ENCODE data around the gene ATG7.

Gene ATG7

GRCh38 chr3:11271986-11272904 is at the start of gene ATG7 (continued):
- peak; percentile 82 for TF ChIP-seq ZXDB (tag by site-specific recombination; IDR thresholded peaks at IDR 0.05)
- TF ChIP-seq BCL11A (tag by site-specific recombination; IDR thresholded peaks at IDR 0.05; ENCODE audit: low read depth) = no peak
- no peak for TF ChIP-seq PBX3 (CRISPR knock-in tag; IDR thresholded peaks at IDR 0.05)
- TF ChIP-seq ZNF48 (tag by site-specific recombination; IDR thresholded peaks at IDR 0.05) = no peak
- no peak for TF ChIP-seq ZNF639 (tag by site-specific recombination; IDR thresholded peaks at IDR 0.05)
- TF ChIP-seq ZFP3 (tag by site-specific recombination; IDR thresholded peaks at IDR 0.05; ENCODE audit: low read depth) = no peak
- peak; percentile 54; the same call in 1 of the 2 replicates for TF ChIP-seq HIC1 (tag by site-specific recombination; IDR thresholded peaks at IDR 0.05)
- no peak for TF ChIP-seq ZNF280C (tag by site-specific recombination; IDR thresholded peaks at IDR 0.05)
- peak; percentile 90 for TF ChIP-seq SP2 (tag by site-specific recombination; IDR thresholded peaks at IDR 0.05)
- peak; percentile 44; the same call in 1 of the 2 replicates for TF ChIP-seq ZNF324 (tag by site-specific recombination; IDR thresholded peaks at IDR 0.05)
- no peak for TF ChIP-seq ZNF239 (tag by site-specific recombination; IDR thresholded peaks at IDR 0.05)
- no peak for TF ChIP-seq ZNF221 (tag by site-specific recombination; IDR thresholded peaks at IDR 0.05; ENCODE audit: borderline replicate concordance)
- TF ChIP-seq PRDM1 (tag by site-specific recombination; IDR thresholded peaks at IDR 0.05) = peak; percentile 55; the same call in 1 of the 2 replicates
- no peak for TF ChIP-seq HOXC10 (CRISPR knock-in tag; IDR thresholded peaks at IDR 0.05)
- TF ChIP-seq WT1 (tag by site-specific recombination; IDR thresholded peaks at IDR 0.05) = peak; percentile 11; the same call in 1 of the 2 replicates
- no peak for TF ChIP-seq GLIS2 (tag by site-specific recombination; IDR thresholded peaks at IDR 0.05)
- TF ChIP-seq ZNF843 (tag by site-specific recombination; IDR thresholded peaks at IDR 0.05) = peak; percentile 66
- TF ChIP-seq ZBTB48 (tag by site-specific recombination; IDR thresholded peaks at IDR 0.05) = peak; percentile 52; the same call in 1 of the 2 replicates
- no peak for TF ChIP-seq ZNF175 (tag by site-specific recombination; IDR thresholded peaks at IDR 0.05)
- peak; percentile 75; the same call in 1 of the 2 replicates for TF ChIP-seq ZNF664 (tag by site-specific recombination; IDR thresholded peaks at IDR 0.05)
- no peak for TF ChIP-seq GLIS1 (tag by site-specific recombination; IDR thresholded peaks at IDR 0.05)
- no peak for TF ChIP-seq ZNF549 (tag by site-specific recombination; IDR thresholded peaks at IDR 0.05)
- TF ChIP-seq ZNF157 (tag by site-specific recombination; IDR thresholded peaks at IDR 0.05) = no peak
- TF ChIP-seq ZIC2 (tag by site-specific recombination; IDR thresholded peaks at IDR 0.05) = peak; percentile 74
- TF ChIP-seq MYNN (tag by site-specific recombination; IDR thresholded peaks at IDR 0.05; ENCODE audit: borderline replicate concordance) = no peak
- no peak for TF ChIP-seq ZNF341 (tag by site-specific recombination; IDR thresholded peaks at IDR 0.05; ENCODE audit: low read depth)
- peak; percentile 51; the same call in 1 of the 2 replicates for TF ChIP-seq INSM2 (tag by site-specific recombination; IDR thresholded peaks at IDR 0.05)
- TF ChIP-seq SALL2 (tag by site-specific recombination; IDR thresholded peaks at IDR 0.05; ENCODE audit: borderline replicate concordance) = no peak
- TF ChIP-seq ZNF629 (tag by site-specific recombination; IDR thresholded peaks at IDR 0.05) = peak; percentile 95
- TF ChIP-seq ZSCAN4 (tag by site-specific recombination; IDR thresholded peaks at IDR 0.05) = no peak
- peak; percentile 76 for TF ChIP-seq ZNF501 (tag by site-specific recombination; IDR thresholded peaks at IDR 0.05)
